Neural cell (in vitro differentiated cells): ENCODE measurements around the gene POU4F2. TPM values are rescaled to one million over a fixed set of nuclear protein-coding genes. Genes with fewer than 3 reads are reported as not detected.

Source experiments
- H2AFZ ChIP-seq: fragments of 200-600, 300-800 bp; sonication (generic), shearing (Covaris generic); 2 replicates; pipeline ENCODE4 v1.6.0; 2014; ENCODE audit warnings: low read depth, mild to moderate bottlenecking, antibody characterized with exemption, low read length, moderate library complexity
- H3F3A ChIP-seq: fragments of 200-600 bp; shearing (Covaris generic); 2 replicates; pipeline ENCODE4 v1.6.1; 2016; ENCODE audit warnings: mild to moderate bottlenecking, moderate library complexity, mixed read lengths, antibody characterized with exemption, low read length; ENCODE audit not compliant: insufficient read depth, poor library complexity, severe bottlenecking
- H3K27ac ChIP-seq: fragments of 200-600, 300-800 bp; sonication (generic), shearing (Covaris generic); 2 replicates; pipeline ENCODE4 v1.5.1; 2014; ENCODE audit warnings: mild to moderate bottlenecking, low read length, moderate library complexity
- H3K27me3 ChIP-seq: fragments of 300-800, 200-600 bp; sonication (generic), shearing (Covaris generic); 2 replicates; pipeline ENCODE4 v1.6.0; 2014; ENCODE audit warnings: mild to moderate bottlenecking, low read depth, low read length, moderate library complexity; ENCODE audit not compliant: insufficient read depth
- H3K36me3 ChIP-seq: fragments of 300-800, 200-600 bp; sonication (generic), shearing (Covaris generic); 2 replicates; pipeline ENCODE4 v1.5.1; 2014; ENCODE audit warnings: mild to moderate bottlenecking, antibody characterized with exemption, low read length, moderate library complexity; ENCODE audit not compliant: insufficient read depth
- H3K4me2 ChIP-seq: fragments of 300-800, 200-600 bp; sonication (generic), shearing (Covaris generic); 2 replicates; pipeline ENCODE4 v1.6.0; 2014; ENCODE audit warnings: mild to moderate bottlenecking, low read length
- H3K4me3 ChIP-seq: fragments of 300-800, 200-600 bp; sonication (generic), shearing (Covaris generic); 2 replicates; pipeline ENCODE4 v1.5.1; 2014; ENCODE audit warnings: mild to moderate bottlenecking, low read length, moderate library complexity
- H3K79me2 ChIP-seq: fragments of 200-600 bp; shearing (Covaris generic); replicated peaks from 2 replicates; pipeline ENCODE4 v1.6.0; 2014; ENCODE audit warnings: mild to moderate bottlenecking, low read length, moderate library complexity; ENCODE audit not compliant: insufficient read depth
- H3K9ac ChIP-seq: fragments of 300-800, 200-600 bp; sonication (generic), shearing (Covaris generic); 2 replicates; pipeline ENCODE4 v1.6.1; 2016; ENCODE audit warnings: mild to moderate bottlenecking, low read length, mixed read lengths
- H3K9me2 ChIP-seq: fragments of 200-600 bp; shearing (Covaris generic); 2 replicates; pipeline ENCODE4 v1.6.1; 2016; ENCODE audit warnings: mild to moderate bottlenecking, low read length, mixed read lengths; ENCODE audit not compliant: insufficient read depth
- H3K9me3 ChIP-seq: fragments of 200-600, 300-800 bp; sonication (generic), shearing (Covaris generic); 2 replicates; pipeline ENCODE4 v1.6.1; 2016; ENCODE audit warnings: mild to moderate bottlenecking, mixed run types, low read length, moderate library complexity, mixed read lengths
- H4K20me1 ChIP-seq: fragments of 200-600 bp; shearing (Covaris generic); 2 replicates; pipeline ENCODE4 v1.6.1; 2016; ENCODE audit warnings: mild to moderate bottlenecking, mixed run types; ENCODE audit not compliant: insufficient read depth
- CTCF ChIP-seq: fragments of 450-650 bp; IDR thresholded peaks from 2 replicates; pipeline ENCODE4 v1.5.1; 2014; ENCODE audit warnings: antibody characterized with exemption, mild to moderate bottlenecking, moderate library complexity; ENCODE audit not compliant: poor library complexity, severe bottlenecking
- EP300 ChIP-seq: fragments of 450-650 bp; conservative IDR thresholded peaks from 2 replicates; pipeline ENCODE4 v1.6.1; 2014; ENCODE audit warnings: antibody characterized with exemption, mild to moderate bottlenecking, moderate library complexity; ENCODE audit not compliant: poor library complexity, severe bottlenecking
- EZH2 ChIP-seq: fragments of 200-600, 300-800 bp; shearing (Covaris generic), sonication (generic); IDR thresholded peaks from 2 replicates; pipeline ENCODE4 v1.6.1; 2014; ENCODE audit warnings: antibody characterized with exemption, low read length, borderline replicate concordance, mild to moderate bottlenecking; ENCODE audit not compliant: insufficient read depth, poor library complexity, severe bottlenecking
- MXI1 ChIP-seq: fragments of 450-650 bp; conservative IDR thresholded peaks from 2 replicates; pipeline ENCODE4 v1.6.1; 2014; ENCODE audit warnings: antibody characterized with exemption, mild to moderate bottlenecking; ENCODE audit not compliant: poor library complexity, severe bottlenecking
- POLR2AphosphoS5 ChIP-seq: IDR thresholded peaks from 2 replicates; pipeline ENCODE4 v1.6.1; 2012
- RAD21 ChIP-seq: fragments of 450-650 bp; conservative IDR thresholded peaks from 2 replicates; pipeline ENCODE4 v1.6.1; 2014; ENCODE audit warnings: antibody characterized with exemption, mild to moderate bottlenecking, moderate library complexity
- REST ChIP-seq: IDR thresholded peaks from 2 replicates; pipeline ENCODE4 v1.6.1; 2012; ENCODE audit warnings: borderline replicate concordance
- SMC3 ChIP-seq: fragments of 450-650 bp; conservative IDR thresholded peaks from 2 replicates; pipeline ENCODE4 v1.6.1; 2014; ENCODE audit warnings: antibody characterized with exemption, mild to moderate bottlenecking, moderate library complexity; ENCODE audit not compliant: poor library complexity
- TAF1 ChIP-seq: IDR thresholded peaks from 2 replicates; pipeline ENCODE4 v1.6.1; 2012; ENCODE audit warnings: low read depth
- polyA plus RNA-seq: library from polyadenylated mRNA; depleted of rRNA; stranded (reverse); fragments of >200 nt; gene quantifications from 2 replicates; pipeline ENCODE4 v1.2.3, GENCODE V29; 2014

Gene POU4F2
- polyA plus RNA-seq, 1 donor from 2014 or later = not detected

GRCh38 chr4:146633471-146633800 is 5.3 kb upstream of the POU4F2 start:
- no peak overlapping the region for H2AFZ ChIP-seq
- no peak overlapping the region for H3K4me2 ChIP-seq
- no peaks in the 10 kb centered on the region for H3K9me2 ChIP-seq
- no peak overlapping the region for H3K9ac ChIP-seq
- no peak overlapping the region for H3K4me3 ChIP-seq
- H3K79me2 ChIP-seq = no peaks in the 10 kb centered on the region
- no peak overlapping the region for H3K27ac ChIP-seq
- no peaks in the 10 kb centered on the region for H3F3A ChIP-seq
- H3K9me3 ChIP-seq = no peaks in the 10 kb centered on the region
- no peak for TF ChIP-seq EZH2
- TF ChIP-seq CTCF = no peak
- no peak for TF ChIP-seq MXI1
- TF ChIP-seq REST = no peak
- TF ChIP-seq RAD21 = no peak
- no peak for TF ChIP-seq TAF1
- TF ChIP-seq EP300 = no peak
- no peak for TF ChIP-seq POLR2AphosphoS5
- TF ChIP-seq SMC3 = no peak
- peaks cover 96% of the 10 kb centered on the region for H3K27me3 ChIP-seq
- H3K36me3 ChIP-seq = no peaks in the 10 kb centered on the region
- no peaks in the 10 kb centered on the region for H4K20me1 ChIP-seq

- no peak for TF ChIP-seq SMC3
- TF ChIP-seq EP300 = no peak
- TF ChIP-seq MXI1 = no peak
- TF ChIP-seq RAD21 = no peak
- no peak for TF ChIP-seq TAF1
- TF ChIP-seq CTCF = no peak
- TF ChIP-seq REST = no peak
- no peak for TF ChIP-seq POLR2AphosphoS5
- TF ChIP-seq EZH2 = no peak
- Histone ChIP-seq H3K9ac (no peak overlapping the region), H3K9me2 (no peaks in the 10 kb centered on the region), H2AFZ (no peak overlapping the region), H4K20me1 (no peaks in the 10 kb centered on the region), H3K4me2 (no peak overlapping the region), H3F3A (no peaks in the 10 kb centered on the region), H3K27ac (no peak overlapping the region), H3K79me2 (no peaks in the 10 kb centered on the region), H3K36me3 (no peaks in the 10 kb centered on the region), H3K27me3 (peaks cover 97% of the 10 kb centered on the region), H3K9me3 (no peaks in the 10 kb centered on the region), H3K4me3 (no peak overlapping the region)
Measured at GRCh38 chr4:146634825-146635224, 3.9 kb upstream of the POU4F2 start.
